SW480 (cell line): ENCODE measurements around the gene AGBL2.
"Not testable (repeated sequence)": the region's sequence is repeated elsewhere in the genome, so short reads cannot be mapped to it uniquely, and the experiment has no call there.

Experiments used
- DNase-seq: peaks from one replicate; pipeline ENCODE4 v3.0.0-alpha.2; 2016; ENCODE audit warnings: low spot score

The AGBL2 gene, protein sequence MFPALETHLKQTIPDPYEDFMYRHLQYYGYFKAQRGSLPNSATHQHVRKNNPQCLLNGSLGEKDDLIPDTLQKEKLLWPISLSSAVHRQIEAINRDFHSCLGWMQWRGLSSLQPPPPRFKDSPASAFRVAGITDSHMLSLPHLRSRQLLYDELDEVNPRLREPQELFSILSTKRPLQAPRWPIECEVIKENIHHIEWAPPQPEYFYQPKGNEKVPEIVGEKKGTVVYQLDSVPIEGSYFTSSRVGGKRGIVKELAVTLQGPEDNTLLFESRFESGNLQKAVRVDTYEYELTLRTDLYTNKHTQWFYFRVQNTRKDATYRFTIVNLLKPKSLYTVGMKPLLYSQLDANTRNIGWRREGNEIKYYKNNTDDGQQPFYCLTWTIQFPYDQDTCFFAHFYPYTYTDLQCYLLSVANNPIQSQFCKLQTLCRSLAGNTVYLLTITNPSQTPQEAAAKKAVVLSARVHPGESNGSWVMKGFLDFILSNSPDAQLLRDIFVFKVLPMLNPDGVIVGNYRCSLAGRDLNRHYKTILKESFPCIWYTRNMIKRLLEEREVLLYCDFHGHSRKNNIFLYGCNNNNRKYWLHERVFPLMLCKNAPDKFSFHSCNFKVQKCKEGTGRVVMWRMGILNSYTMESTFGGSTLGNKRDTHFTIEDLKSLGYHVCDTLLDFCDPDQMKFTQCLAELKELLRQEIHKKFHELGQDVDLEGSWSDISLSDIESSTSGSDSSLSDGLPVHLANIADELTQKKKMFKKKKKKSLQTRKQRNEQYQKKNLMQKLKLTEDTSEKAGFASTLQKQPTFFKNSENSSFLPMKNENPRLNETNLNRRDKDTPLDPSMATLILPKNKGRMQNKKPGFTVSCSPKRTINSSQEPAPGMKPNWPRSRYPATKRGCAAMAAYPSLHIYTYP

DNA sequence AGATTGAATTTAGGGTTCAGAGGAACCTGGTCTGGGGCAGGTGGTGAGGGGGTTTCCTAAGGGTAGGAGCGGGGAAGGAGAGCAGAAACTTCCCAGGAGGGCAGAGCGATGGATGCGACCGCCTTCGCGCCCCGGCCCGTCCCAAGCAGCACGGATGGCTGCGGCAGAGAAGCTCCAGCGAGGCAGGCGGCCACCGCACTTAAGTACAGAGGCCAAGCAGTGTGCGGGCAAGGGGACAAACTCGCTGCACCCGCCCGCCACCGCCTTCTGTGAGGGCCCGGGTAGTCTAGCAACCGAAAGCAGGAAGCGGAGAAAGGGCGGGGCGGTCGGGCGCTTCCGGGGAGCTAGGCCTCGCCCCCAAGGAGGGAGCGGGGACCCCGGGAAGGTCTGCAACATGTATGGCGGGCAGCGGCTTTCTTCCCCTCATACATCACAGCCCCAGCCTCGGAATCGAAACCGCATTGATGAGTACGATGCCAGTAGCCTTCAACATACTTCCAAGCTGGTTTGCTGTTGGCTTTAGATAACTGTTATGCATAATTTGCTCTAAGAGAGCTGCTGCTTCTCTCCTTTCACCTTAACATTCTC, at the start of gene AGBL2:
TSS of gene AGBL2 (minus strand) at position 288 of the 588 bp plus-strand sequence. CDS start 719 bp downstream, outside the sequence.
- peak; percentile 78 for DNase-seq

DNA sequence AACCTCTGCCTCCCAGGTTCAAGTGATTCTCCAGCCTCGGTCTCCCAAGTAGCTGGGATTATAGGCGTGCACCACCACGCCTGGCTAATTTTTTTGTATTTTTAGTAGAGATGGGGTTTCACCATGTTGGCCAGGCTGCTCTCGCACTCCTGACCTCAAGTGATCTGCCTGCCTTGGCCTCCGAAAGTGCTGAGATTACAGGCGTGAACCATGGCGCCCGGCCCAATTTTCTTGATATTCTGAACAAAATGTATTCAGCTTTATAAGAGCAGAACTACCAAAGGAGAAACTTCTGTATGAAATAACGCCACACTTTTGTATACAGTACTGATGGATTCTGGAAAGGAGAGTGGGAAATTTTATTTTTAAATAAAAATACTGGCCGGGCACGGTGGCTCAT, 44.1 kb upstream of the AGBL2 start:
- not testable (repeated sequence) for DNase-seq

DNA sequence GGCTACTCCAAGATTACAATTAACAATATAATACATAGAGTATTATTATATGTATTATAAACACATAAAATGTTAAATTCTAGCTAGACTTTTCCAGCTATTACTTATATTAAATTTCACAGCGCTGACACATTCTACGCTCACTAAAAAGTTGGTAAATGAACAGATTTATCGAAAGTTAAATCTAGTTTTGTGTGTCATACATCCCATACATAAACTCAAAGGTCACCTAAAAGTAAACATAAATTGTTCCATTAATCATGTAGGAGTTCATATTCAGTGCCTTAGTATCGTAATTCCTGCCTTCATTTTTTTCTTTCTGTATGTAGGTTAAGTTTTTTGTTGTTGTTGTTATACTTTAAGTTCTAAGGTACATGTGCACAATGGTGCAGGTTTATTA, 41.0 kb upstream of the AGBL2 start:
- DNase-seq: no peak

DNA sequence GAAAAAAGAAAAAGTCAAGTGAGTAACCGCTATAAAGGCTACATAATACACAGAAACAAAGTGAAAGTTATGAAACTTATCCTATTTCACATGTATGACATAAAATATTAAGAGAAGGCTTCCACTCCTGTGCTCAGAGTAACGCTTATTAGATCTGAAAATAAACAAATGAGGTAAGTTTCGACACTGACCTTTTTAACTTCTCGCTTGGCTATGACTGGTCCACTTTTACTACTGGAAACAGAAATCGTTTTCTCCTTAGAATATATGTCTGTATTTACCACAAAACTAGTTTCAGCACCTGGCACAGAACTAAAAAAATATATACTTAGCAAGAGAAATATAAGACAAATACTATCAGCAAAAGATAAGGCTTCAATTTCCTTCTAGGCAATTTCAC, 35.6 kb upstream of the AGBL2 start:
- DNase-seq: no peak

DNA sequence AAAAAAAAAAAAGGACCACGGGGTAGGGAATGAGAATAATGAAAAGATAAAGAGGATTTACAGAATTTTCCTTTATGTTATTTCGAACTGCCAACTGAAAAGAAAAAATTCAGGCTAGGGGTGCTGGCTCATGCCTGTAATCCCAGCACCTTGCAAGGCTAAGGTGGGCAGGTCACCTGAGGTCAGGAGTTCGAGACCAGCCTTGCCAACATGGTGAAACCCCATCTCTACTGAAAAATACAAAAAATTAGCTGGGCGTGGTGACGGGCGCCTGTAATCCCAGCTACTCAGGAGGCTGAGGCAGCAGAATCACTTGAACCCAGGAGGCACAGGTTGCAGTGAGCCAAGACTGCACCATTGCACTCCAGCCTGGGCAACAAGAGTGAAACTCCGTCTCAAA, 27.3 kb upstream of the AGBL2 start:
- not testable (repeated sequence) for DNase-seq

DNA sequence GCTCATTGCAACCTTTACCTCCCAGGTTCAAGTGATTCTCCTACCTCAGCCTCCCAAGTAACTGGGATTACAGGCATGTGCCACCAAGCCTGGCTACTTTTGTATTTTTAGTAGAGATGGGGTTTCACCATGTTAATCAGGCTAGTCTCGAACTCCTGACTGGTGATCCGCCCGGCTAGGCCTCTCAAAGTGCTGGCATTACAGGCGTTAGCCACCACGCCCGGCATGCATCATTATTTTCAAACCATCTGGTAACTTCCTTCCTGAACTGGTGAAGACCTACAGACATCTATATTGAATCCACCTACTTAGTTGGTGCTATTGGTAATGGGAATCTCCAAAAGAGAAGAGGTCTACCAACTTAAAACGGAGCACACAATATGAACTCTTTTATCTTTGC, 22.6 kb upstream of the AGBL2 start:
- DNase-seq: not testable (repeated sequence)

DNA sequence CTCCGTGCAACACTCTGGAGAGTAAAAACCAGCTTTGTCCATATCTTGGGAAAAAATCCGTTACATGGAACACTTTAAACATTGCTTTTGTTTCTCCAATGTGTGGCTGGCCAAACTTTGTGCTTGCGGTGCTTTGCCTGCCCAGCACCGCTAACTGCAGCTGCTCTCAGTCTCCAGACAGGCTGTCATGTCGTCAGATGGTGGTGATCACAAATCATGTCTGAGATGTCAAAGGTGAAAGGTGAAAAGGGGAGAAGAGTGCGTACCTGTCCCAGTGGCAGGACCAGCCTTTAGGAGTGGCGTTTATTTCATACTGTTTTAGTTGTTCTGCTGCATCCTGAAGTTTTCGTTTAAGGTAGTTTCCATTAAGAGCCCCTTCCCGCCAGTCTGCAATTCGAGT, 17.1 kb upstream of the AGBL2 start:
- DNase-seq: no peak

DNA sequence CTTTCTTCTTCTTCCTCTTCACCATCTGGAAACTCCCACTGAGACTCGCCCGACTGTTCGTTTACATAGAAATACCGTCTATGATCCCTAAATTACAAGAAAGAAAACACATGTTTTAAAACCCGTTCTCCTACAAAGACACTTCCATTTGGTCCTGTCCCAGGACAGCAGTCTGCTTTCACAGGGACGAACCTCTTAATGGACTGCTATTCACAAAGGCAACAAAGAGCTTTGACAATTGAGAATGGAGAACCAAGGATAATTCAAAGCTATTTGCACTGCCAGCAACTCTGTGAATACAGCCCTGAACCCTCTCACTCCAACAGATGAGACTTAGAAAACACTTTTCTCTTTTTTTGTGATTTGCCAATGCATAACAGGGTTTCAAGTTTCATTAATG, 16.3 kb upstream of the AGBL2 start:
- DNase-seq: no peak

DNA sequence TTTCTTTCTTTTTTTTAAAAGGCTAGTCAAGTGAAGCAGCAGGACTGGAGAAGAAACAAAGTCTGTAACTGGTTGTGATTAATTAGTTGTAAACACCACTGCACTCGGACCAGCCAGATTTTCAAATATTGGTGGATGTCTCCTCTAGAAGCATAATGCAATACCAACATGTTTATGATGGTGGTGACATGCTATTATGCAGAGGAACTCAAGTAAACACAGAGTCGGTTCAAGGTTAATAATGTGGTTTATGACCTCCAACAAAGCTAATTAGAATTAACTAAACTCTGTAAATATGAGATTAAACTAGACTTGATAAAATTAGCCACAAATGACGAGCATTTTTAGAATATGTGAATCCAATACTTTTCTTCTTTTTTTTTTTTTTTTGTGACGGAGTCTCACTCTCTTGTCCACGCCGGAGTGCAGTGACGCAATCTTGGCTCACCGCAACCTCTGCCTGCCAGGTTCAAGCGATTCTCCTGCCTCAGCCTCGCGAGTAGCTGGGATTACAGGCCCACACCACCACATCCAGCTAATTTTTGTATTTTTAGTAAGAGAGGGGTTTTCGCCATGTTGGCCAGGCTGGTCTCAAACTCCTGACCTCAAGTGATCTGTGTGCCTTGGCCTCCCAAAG, 11.8 kb upstream of the AGBL2 start:
- DNase-seq: no peak

DNA sequence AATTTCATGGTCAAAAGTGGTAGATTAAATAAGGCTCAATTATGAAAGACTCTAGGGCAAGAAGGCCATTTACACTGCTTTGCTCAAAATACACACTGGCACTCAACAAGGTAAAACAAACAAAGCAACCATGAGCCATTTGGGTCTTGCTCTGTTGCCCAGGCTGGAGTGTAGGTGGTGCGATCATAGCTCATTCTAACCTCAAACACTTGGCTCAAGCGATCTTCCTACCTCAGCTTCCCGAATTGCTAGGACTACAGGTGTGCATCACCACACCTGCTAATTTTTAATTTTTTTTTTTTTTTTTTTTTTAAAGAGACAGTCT, 10.9 kb upstream of the AGBL2 start:
- no peak for DNase-seq

DNA sequence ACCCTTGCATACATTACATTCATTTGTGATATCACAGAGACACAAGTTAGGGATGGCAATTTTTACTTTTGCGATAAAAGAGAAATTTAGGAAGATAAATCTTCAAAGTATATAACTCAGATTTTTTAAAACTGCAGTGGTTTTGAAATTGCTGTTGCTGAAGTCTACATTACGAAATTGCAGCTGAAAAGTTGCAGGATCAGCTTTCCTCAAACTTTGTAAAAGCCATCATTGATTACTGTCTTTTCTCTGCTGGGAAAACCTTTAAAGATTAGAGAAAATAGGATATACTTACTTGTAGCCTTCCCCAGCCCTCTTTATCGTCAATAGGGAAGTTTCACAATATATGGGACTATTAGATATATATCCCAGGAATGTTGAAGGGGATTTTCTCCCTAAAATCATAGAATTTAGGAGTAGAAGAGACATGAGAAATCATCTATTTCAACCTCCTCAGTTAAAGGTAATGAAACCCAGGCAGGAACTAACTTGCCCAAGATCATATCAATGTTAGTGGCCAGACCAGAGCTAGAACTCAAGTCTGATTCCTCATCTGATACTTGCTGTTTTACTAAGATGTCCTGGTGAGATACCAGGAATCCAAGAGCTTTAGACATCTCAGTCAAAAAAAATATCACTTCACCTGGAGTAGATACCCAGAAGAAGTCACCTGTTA, 10.4 kb upstream of the AGBL2 start:
- no peak for DNase-seq

DNA sequence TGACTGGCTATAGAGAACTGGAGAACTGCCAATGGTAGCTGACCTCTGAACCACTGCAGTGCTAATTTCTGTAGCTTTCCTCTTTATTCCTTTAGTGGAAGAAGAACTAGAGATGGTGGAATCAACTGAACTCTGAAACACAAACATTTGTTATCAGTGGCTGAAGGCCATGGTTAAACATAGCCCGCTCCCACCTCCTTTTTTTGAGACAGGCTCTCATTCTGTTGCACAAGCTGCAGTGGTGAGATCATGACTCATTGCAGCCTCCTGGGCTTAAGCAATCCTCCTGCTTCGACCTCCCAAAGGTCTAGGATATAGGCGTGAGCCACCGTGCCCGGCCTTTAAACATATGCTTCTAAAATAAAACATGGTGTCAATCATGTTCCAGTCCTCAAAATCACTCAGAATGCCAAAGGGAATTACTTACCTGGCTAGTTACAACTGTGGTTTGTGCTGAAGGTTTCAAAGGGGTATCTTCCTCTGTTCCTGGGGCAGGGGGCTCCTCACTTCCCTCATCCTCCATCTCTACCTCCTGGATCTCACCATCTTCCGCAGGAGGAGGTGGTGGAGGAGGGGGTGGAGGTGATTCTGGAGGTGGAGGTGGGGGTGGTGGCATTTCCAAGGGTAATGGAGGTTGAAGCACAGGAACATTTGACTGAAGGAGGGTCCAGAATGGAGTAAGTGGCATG, 9.0 kb upstream of the AGBL2 start:
- no peak for DNase-seq

DNA sequence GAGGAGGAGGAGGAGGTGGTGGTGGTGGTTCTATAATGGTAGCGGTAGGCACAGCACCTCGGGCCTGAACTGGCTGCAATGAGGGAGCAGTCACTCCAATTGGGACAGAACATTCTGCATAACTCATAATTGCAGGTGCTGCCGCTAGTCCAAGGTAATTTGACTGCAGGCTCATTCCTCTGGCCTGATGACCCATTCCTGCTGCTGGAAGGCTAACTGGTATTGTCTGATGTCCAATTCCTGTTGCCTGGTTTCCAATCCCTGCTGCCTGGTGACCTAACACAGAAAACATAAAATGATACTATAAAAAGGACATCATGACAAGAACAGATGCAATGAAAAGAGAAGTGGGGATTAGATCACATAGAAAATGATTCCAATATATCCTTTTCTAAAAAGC, 7.9 kb upstream of the AGBL2 start:
- no peak for DNase-seq

DNA sequence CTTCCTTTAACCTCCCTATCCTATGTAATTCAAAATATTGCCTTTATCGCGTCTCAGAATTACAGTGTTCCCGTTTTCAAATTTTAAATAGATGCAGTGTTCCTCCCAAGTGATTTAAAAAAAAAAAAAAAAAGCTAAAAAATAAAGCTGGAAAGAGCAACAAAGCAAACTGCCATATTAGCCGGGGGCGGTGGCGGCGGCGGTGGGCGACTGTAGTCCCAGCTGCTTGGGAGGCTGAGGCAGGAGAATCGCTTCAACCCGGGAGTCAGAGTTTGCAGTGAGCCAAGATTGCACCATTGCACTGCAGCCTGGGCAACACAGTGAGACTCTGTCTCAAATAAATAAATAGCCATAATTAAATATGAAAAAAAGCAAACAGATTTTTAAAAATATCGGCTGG, 5.5 kb upstream of the AGBL2 start:
- DNase-seq: no peak

DNA sequence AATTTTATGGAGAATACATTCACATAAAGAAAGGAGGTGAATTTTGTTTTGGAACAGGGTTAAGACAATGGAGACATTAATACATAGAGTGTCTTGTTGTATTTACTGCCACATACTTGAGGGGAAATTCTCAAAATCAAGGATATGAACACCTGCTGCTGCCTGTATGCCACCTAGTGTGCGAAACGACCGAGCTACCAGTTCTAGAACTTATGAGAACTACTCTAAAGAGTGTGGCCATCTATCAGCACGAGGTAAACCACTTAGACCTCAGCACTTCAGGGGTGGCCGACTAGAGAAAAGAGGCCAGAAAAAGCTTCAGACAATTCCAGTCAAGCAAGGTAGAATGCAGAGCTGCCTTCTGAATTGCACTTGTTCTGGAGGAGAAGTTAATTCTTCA, 1.5 kb upstream of the AGBL2 start:
- peak; percentile 16 for DNase-seq

DNA sequence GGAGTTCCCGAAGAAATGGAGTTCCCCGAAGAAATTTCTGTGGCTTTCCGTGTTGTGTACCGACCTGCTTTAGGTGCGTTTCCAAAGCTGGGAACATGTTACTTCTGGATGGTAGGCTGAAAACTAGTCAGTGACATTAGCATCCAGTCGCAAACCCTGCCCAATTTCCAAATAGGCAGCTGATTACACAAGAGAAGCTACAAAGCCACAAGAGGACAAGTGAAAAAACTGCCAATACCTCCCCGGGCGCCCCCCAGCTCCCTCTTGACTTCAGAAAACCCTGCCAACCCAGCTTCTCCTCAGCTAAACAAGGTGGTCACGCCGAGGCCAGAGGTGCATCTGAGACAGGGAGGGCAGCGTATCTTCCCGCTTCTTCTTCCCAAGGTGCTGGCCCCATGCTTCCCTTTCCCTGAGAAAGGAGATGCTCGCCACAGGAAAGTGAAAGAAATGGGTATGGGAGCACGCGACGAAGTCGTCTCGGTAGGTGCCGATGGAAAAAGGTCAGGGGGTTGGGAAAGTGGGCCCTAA, 551 bp downstream of the AGBL2 start:
- DNase-seq: peak; percentile 35

DNA sequence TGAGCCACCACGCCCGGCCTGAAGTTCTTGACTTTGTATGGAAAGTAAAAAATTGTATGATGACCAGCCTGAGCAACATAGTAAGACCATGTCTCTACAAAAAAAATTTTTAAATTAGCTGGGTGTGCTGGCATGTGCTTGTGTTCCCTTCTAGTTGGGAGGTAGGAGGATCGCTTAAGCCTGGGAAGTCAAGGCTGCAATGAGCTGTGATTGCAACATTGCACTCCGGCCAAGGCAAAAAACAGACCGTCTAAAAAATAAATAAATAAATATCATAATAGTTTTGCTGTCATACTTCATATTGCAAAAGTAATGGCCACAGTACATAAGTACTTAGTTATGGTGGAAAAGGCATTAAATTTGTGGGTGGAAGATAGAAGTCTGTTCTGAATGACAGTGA, 3.4 kb downstream of the AGBL2 start:
- DNase-seq: no peak

DNA sequence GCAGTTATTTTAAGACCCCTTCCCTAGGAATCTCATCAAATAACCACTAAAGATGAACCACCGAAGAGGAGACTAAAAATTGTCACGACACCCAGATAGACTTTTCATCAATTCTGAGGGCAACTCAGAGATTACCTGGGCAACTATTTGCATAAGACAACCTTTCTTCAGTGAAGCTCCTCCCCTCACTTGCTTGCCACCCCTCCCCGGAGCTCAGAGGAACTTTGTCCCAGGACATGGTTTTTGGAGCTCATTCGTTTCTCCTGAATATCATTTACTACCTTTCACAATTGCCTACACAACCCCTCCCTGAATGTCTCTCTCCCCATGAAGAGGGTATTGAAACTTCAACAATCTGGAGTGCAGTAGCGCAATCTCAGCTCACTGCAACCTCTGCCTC, 3.9 kb downstream of the AGBL2 start:
- no peak for DNase-seq

DNA sequence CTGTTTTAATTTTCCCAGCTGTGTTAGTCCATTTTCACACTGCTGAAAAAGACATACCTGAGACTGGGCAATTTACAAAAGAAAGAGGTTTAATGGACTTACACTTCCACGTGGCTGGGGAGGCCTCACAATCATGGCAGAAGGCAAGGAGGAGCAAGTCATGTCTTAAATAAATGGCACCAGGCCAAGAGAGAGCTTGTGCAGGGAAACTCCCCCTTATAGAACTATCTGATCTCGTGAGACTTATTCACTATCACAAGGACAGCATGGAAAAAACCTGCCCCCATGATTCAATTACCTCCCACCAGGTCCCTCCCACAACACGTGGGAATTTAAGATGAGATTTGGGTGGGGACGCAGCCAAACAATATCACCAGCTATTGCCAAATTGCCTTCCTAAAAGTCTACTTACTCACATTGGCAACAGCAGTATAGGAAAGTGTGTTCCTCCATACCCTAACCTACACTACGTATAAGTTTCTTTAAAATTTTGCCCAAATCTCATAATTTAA, 7.8 kb downstream of the AGBL2 start:
- DNase-seq: not testable (repeated sequence)

DNA sequence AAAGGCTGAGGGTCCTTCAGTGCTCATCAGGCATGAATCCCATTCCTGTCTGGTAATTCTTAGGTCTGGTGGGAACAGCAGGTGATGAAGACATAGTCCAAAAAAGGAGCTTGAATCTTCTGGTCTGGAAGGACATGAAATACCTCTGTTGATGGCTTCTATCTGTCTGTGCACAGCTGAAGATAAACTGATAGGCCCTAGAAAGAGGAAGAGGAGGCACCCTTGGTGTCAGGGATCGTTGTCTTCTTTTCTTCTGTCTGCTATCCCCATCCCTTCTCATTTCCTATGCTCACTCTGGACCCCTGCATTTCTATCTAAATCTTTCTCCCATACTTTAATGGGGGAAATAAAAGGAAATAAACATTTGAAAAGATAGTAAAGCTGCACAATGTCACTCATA, 9.4 kb downstream of the AGBL2 start:
- DNase-seq: no peak

DNA sequence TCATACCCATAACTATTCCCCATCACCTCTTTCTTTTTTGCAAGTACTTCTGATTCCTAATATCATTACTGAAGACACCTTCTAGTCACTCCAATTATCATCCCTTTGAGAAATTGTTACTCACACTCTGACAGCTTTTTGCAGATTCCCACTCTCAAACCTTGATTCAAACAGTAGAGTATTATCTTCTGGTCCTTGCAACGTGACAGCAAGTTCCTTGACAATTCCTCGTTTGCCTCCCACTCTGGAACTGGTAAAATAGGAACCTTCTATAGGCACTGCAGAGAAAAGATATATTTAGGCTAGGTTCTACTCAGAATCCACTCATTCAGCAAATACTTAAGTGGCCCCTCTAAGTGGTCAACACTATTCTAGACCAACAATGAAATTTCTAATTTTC, 23.2 kb downstream of the AGBL2 start:
- no peak for DNase-seq
